Kidney (tissue), 14 donors: ENCODE data around the gene BTLA. TPM values are rescaled to one million over a fixed set of nuclear protein-coding genes. Genes with fewer than 3 reads are reported as not detected.

ENCODE experiments used
- DNase-seq, 5 donors: peaks; one replicate each; pipeline ENCODE4 v3.0.0-alpha.2; 2013 to 2020
- FAIRE-seq: peaks from 2 replicates; lab custom pipeline; 2012; peaks lifted over from hg19 to GRCh38; lab: Jason Lieb, UNC
- H3K27ac ChIP-seq, 2 donors: one replicate each; pipeline ENCODE4 v1.7.0; 2013; ENCODE audit warnings: low read depth in 2 of 2, low read length in 2 of 2, inconsistent platforms in 1 of 2
- H3K27me3 ChIP-seq: one replicate; pipeline ENCODE4 v1.7.1; 2013; ENCODE audit warnings: low read length, inconsistent platforms; ENCODE audit not compliant: control insufficient read depth, insufficient read depth
- H3K36me3 ChIP-seq, 3 donors: one replicate each; pipeline versions ENCODE4 v1.7.0 to v1.7.1; 2013; ENCODE audit warnings: low read length in 3 of 3, control low read depth in 1 of 3, inconsistent platforms in 1 of 3; ENCODE audit not compliant: insufficient read depth in 3 of 3, control insufficient read depth in 2 of 3
- H3K4me1 ChIP-seq, 3 donors: one replicate each; pipeline versions ENCODE4 v1.7.0 to v1.7.1; 2013; ENCODE audit warnings: low read length in 3 of 3, inconsistent platforms in 1 of 3, low read depth in 1 of 3; ENCODE audit not compliant: control insufficient read depth in 2 of 3, insufficient read depth in 2 of 3
- H3K4me3 ChIP-seq, 3 donors: one replicate each; pipeline versions ENCODE4 v1.7.0 to v1.8.1; 2013; ENCODE audit warnings: low read length in 3 of 3, control low read depth in 1 of 3, inconsistent platforms in 1 of 3
- H3K9ac ChIP-seq, 3 donors: one replicate each; pipeline versions ENCODE4 v1.7.0 to v1.7.1; 2013; ENCODE audit warnings: low read length in 3 of 3, control low read depth in 1 of 3, inconsistent platforms in 1 of 3
- H3K9me3 ChIP-seq, 3 donors: one replicate each; pipeline versions ENCODE4 v1.7.0 to v1.7.1; 2013; ENCODE audit warnings: low read length in 3 of 3, control low read depth in 1 of 3, inconsistent platforms in 1 of 3; ENCODE audit not compliant: control insufficient read depth in 2 of 3, insufficient read depth in 1 of 3
- intact Hi-C: fragments of 100-400 bp; cut with DNase I; formaldehyde crosslinking; loops from one replicate; pipeline ENCODE4 v1.11.1; 2022
- polyA plus RNA-seq: library from polyadenylated mRNA; stranded (reverse); fragments of 350-450 nt; fragmentation: Illumina TruSeq; extraction: RNeasy Lipid Tissue Mini Kit (QIAGEN cat#74804); gene quantifications from one replicate; pipeline ENCODE4 v1.2.3, GENCODE V29; 2014; ENCODE audit warnings: low read depth, low replicate concordance; ENCODE audit not compliant: insufficient read depth
- total RNA-seq: library from RNA; stranded (reverse); fragmentation: NEBNext Ultra II Directional; extraction: Animal tissue kit (Norgen Biotek cat#: 25700); gene quantifications from one replicate; pipeline ENCODE4 v1.2.1, GENCODE V29; 2021
- TF ChIP-seq, protein P1 (sequence below): IDR thresholded peaks from 3 replicates; pipeline ENCODE4 v1.5.1; 2012; ENCODE audit warnings: mild to moderate bottlenecking, moderate library complexity, borderline replicate concordance; ENCODE audit not compliant: insufficient read depth; ENCODE audit errors: extremely low read depth
- donor health status: control.
- donor health status: control.
- donor health status: control.
- donor health status: control.
- donor health status: control.
- donor health status: DM: yes; HTN: yes; CAD: no.
- donor health status: Normal renal cell carcinoma (clear cell type).

The BTLA gene
- total and polyA plus RNA-seq, 2 donors from 2014 or later, result 3.2 TPM; not detected in 1

DNA sequence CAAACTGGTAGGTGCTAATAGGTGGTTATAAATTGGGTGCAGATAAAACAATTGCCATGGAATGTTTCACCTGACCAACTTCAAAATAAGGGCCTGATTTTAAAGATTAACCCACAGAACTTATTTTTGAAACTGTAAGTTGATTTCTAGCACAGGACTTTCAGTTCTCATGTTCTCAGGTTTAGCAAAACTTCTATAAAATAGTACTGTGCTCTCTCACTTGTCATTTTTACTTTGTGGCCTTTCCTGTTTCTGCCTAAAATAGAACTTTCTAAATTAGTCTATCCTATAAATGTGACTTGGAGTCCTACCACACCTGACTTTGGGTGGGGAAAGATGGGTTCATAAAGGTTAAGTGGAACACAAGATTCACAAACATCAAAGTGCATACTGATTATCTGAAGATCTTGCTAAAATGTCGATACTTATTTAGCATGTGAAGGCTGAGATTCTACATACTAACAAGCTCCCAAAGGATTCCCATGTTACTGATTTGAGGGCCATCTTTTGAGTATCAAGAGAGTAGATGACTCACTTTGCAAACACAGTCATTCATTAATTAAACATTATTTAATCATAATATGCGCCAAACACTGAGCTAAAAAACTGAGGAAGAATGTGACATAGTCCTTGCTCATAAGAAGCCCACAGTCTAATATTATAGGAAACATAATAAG, 38.6 kb downstream of the BTLA start:
- DNase-seq (no peak), FAIRE-seq (no peak)
- Histone ChIP-seq H3K27ac (no peak overlapping the region), H3K27me3 (no peaks in the 10 kb centered on the region), H3K4me1 (peaks cover 0 to 5% (median 0%) of the 10 kb centered on the region in 3 donors), H3K4me3 (no peak overlapping the region), H3K36me3 (no peaks in the 10 kb centered on the region), H3K9ac (no peak overlapping the region), H3K9me3 (no peaks in the 10 kb centered on the region)
- intact Hi-C loops, result no loop called here
- TF ChIP-seq, protein P1, sequence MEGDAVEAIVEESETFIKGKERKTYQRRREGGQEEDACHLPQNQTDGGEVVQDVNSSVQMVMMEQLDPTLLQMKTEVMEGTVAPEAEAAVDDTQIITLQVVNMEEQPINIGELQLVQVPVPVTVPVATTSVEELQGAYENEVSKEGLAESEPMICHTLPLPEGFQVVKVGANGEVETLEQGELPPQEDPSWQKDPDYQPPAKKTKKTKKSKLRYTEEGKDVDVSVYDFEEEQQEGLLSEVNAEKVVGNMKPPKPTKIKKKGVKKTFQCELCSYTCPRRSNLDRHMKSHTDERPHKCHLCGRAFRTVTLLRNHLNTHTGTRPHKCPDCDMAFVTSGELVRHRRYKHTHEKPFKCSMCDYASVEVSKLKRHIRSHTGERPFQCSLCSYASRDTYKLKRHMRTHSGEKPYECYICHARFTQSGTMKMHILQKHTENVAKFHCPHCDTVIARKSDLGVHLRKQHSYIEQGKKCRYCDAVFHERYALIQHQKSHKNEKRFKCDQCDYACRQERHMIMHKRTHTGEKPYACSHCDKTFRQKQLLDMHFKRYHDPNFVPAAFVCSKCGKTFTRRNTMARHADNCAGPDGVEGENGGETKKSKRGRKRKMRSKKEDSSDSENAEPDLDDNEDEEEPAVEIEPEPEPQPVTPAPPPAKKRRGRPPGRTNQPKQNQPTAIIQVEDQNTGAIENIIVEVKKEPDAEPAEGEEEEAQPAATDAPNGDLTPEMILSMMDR, result no peak

DNA sequence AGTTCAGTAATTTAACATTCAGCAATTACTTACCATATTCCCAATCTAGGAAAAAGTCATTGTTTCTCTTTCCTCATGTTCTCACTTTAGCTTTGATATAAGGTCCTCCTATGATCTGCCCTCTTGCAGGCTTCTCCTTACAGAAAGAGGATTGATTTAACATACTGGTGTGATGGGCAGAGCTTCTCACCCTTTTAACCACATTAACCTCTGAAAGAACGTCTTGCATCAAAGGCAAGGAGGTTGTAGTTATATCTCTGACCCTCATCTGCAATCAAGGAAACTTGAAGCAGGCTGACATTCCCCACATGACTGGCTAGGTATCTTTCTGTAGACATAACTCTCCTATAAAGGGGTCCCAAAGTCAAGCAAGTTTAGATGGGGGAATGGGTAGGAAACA, 39.5 kb downstream of the BTLA start:
- intact Hi-C loops, result no loop called here
- H3K4me3 ChIP-seq, result no peak overlapping the region
- no peaks in the 10 kb centered on the region for H3K9me3 ChIP-seq
- FAIRE-seq, result no peak
- H3K4me1 ChIP-seq, result no peaks in the 10 kb centered on the region
- DNase-seq, result no peak
- H3K36me3 ChIP-seq, result no peaks in the 10 kb centered on the region
- H3K27ac ChIP-seq, result no peak overlapping the region
- H3K9ac ChIP-seq, result no peak overlapping the region
- TF ChIP-seq, protein P1, result no peak
- no peaks in the 10 kb centered on the region for H3K27me3 ChIP-seq

DNA sequence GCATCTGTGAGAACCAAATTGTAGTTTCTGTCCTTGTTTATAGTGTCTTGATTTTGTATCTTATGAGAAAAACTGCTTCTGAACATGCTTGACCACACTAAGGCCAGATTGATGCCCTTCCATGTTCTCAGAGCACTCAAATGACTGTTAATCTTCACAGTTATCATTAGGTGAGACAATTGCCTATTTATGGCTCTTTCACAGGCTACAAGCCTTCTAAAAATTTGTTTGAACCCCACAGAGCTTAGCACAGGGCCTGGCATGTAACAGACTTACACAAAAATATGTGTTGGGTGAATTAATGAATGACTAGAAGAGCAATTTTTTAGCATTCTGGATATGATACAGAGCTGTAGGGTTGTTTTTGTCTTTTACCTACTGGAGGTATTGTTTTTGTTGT, 43.1 kb downstream of the BTLA start:
- Histone ChIP-seq H3K9me3 (no peaks in the 10 kb centered on the region), H3K27me3 (no peaks in the 10 kb centered on the region), H3K36me3 (no peaks in the 10 kb centered on the region), H3K4me1 (no peaks in the 10 kb centered on the region), H3K4me3 (no peak overlapping the region), H3K9ac (no peak overlapping the region), H3K27ac (no peak overlapping the region)
- TF ChIP-seq, protein P1, result no peak
- FAIRE-seq (no peak), DNase-seq (no peak)
- intact Hi-C loops, result no loop called here

DNA sequence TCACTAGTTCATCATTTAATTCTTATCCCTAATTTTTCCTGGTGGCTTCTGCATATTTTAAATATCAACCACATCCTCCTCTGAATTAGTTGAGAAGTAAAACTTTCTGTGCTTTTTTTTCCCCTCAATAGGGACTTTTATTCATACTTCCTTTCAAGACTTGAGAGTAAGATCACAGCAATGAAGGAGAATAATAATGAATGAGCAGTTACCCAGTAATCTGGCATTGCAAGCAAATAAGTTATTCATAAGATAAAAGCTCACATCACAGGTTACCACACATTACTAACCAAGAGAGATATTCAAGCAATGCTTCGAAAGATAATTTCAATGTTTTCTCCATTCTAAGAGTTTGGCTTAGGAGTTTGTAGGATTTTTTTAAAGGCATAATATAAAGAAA, 50.3 kb downstream of the BTLA start:
- no peaks in the 10 kb centered on the region for H3K9me3 ChIP-seq
- no peaks in the 10 kb centered on the region for H3K27me3 ChIP-seq
- TF ChIP-seq, protein P1, result no peak
- no peak overlapping the region for H3K27ac ChIP-seq
- intact Hi-C loops, result no loop called here
- no peaks in the 10 kb centered on the region for H3K4me1 ChIP-seq
- H3K4me3 ChIP-seq, result no peak overlapping the region
- no peak overlapping the region for H3K9ac ChIP-seq
- DNase-seq (no peak), FAIRE-seq (no peak)
- H3K36me3 ChIP-seq, result no peaks in the 10 kb centered on the region
